ENCODE results near the gene PVRIG. TPM values are rescaled to one million over a fixed set of nuclear protein-coding genes. Genes with fewer than 3 reads are reported as not detected.
"Not testable (repeated sequence)": the region's sequence is repeated elsewhere in the genome, so short reads cannot be mapped to it uniquely, and the experiment has no call there.

Gene PVRIG
- total RNA-seq: 30.5 and 31.2 TPM in 2 replicates

DNA sequence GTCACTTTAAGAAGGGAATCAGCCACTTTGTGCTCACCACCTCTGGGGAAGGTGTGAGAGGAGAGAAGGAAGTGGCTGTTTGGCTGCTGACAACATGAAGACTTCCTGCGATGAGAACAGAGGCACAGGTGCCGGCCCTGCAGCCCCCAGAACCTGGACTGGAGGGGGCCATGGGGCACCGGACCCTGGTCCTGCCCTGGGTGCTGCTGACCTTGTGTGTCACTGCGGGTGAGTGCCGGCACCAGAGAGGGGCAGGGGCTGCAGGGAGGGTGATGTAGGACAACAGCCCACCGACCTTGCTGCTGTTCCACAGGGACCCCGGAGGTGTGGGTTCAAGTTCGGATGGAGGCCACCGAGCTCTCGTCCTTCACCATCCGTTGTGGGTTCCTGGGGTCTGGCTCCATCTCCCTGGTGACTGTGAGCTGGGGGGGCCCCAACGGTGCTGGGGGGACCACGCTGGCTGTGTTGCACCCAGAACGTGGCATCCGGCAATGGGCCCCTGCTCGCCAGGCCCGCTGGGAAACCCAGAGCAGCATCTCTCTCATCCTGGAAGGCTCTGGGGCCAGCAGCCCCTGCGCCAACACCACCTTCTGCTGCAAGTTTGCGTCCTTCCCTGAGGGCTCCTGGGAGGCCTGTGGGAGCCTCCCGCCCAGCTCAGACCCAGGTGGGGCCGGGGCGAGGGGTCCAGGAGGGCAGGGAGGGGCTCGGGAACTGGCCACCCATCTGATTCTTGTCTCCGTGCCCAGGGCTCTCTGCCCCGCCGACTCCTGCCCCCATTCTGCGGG is at the start of gene PVRIG:
Gene PVRIG (plus strand): TSS at position 149 of the 785 bp plus-strand sequence. CDS start 22 bp downstream, at position 171.
- Mint-ChIP-seq H3K36me3 (ENCODE audit: low read depth) (peaks cover 36% of the 10 kb centered on the region), H3K4me1 (ENCODE audit: low read depth) (peaks cover 66% of the 10 kb centered on the region), H3K4me3 (peak within 1 kb of the TSS; percentile 96), H3K27ac (peak within 1 kb of the TSS; percentile 99)
- intact Hi-C loops (cut with micrococcal nuclease): loop anchor here (2.0 to 5.0 kb wide), 3 partner anchors 52 to 177 kb away; no protein-coding TSS in a partner anchor
- not testable (repeated sequence) for H3K27me3 Mint-ChIP-seq (ENCODE audit: insufficient read depth); H3K9me3 Mint-ChIP-seq
- peak; percentile 24 for DNase-seq (ENCODE audit: low spot score)

DNA sequence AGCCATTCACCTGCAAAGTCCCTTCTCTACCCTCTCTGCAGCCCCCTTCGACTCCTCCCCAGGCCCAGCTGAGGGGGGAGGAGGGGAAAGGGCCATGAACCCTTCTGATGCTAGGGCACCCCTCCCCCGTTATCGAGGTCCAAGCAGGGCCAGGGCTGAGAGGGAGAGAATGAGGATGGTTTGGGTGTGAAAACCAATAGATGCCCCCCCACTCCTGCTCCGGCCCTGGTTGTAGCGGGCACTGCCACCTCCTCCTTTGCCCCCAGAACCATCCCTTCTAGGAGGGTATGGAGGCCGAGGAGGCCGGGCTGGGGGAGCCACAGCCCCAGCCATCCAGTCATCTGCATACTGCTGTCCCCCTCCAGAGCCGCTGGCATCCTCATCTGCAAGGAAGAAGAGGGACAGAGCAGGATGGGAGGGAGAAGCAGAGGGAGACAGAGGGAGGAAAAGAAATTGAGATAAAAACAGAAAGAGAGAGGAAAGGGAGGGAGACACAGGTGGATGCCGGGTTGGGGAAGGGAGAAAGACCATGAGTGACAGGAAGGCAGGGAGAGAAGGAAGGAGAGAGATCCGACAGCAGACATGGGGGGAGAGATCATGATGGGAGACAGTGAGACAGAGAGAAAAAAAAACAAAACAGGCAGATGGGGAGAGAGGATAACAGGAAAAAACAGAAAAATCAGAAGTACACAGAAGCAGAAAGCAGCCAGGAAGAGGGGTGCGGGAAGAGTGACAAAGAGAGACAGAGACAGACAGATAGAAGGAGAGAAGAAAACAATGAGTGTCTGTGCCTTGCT is 49.5 kb upstream of the PVRIG start:
- no peak for DNase-seq (ENCODE audit: low spot score)
- H3K36me3 Mint-ChIP-seq (ENCODE audit: low read depth): peaks cover 2% of the 10 kb centered on the region
- intact Hi-C loops (cut with micrococcal nuclease): no loop called here
- peak overlapping the region; percentile 35 for H3K27ac Mint-ChIP-seq
- H3K4me3 Mint-ChIP-seq: peak overlapping the region; percentile 76
- no peaks in the 10 kb centered on the region for H3K9me3 Mint-ChIP-seq
- peaks cover 66% of the 10 kb centered on the region for H3K4me1 Mint-ChIP-seq (ENCODE audit: low read depth)
- peaks cover 34% of the 10 kb centered on the region for H3K27me3 Mint-ChIP-seq (ENCODE audit: insufficient read depth)

DNA sequence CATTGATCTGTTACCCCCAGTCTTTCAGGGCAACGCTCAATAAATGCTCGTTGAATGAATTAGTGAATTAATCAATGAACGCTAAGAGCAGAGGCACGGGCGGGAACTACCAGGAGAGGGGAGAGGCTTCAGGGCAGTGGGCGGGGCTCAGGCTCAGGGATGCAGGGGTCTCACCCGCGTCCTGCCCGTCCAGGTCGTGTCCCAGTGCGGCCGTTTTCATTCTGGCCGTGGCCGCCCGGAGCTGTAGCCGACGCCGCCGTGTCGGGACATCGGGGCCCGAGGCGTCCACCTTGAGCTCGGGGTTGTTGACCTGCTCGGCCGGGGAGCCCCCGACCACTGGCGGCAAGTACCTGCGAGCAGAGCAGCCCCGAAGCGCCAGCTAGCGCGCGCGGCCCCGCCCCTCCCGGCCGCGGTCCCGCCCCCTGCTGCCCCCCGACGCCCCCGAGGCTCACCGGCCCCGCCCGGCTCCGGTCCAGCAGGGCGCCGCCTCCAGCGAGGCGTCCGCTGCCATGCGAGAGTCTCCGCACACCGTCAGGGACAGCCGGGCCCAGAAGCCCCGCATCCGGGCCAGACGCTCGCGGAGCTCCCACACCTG is 48.6 kb upstream of the PVRIG start:
- Mint-ChIP-seq H3K36me3 (ENCODE audit: low read depth) (peaks cover 2% of the 10 kb centered on the region), H3K4me3 (peak overlapping the region; percentile 76), H3K27ac (no peak overlapping the region), H3K9me3 (no peaks in the 10 kb centered on the region), H3K27me3 (ENCODE audit: insufficient read depth) (peaks cover 36% of the 10 kb centered on the region), H3K4me1 (ENCODE audit: low read depth) (peaks cover 67% of the 10 kb centered on the region)
- no peak for DNase-seq (ENCODE audit: low spot score)
- intact Hi-C loops (cut with micrococcal nuclease): no loop called here

DNA sequence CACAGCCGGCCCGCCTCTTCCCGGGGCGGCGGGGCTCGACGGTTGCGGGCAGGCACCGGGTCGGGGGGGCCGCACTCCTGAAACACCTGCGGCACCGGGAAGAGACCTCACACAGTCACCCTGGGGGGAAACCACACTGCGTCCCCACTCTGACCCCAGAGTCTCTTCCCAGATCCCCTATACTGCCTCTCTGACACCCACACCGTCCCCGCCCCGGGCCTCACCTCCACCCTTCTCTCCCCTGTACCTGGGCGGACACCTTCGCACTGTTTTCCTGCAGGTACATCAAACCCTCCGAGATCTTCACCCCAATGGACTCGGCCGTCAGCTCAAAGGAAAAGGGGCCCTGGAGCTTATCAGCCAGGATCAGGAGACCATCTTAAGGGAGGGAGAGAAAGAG is 47.9 kb upstream of the PVRIG start:
- DNase-seq (ENCODE audit: low spot score): no peak

DNA sequence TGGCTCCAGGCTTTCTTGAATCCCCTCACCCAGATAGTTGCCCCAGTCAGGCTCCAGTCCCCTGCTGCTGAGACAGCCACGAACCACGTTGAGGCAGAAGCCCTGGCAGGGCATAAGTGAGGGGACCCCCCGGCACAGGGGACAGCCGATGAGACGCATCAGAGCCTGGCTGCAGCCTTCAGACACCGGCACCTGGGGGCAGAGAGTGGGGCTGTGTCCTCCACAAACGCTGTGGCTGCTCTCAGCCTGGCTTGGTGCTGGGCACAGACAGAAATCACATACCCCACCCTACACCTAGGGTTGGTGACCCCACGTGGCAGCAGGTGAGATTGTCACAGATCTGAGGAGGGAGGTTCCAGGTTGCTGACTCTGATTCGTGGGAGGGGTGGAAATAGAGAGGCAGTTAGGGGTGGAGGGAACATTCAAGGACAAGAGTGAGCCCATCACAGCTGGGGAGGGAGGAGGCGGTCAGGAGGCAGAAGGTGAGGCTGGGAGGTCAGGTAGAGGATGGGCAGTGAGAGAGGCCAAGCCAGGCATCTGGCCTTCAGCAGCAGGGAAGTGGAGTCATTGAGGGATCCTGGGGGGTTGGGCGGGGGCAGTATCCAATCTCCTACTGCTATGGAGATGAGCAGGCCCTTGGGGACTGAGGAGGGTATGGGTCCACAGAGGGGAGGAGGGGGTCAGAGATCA is 45.8 kb upstream of the PVRIG start:
- Mint-ChIP-seq H3K9me3 (no peaks in the 10 kb centered on the region), H3K4me1 (ENCODE audit: low read depth) (peaks cover 47% of the 10 kb centered on the region), H3K27me3 (ENCODE audit: insufficient read depth) (peaks cover 29% of the 10 kb centered on the region), H3K4me3 (no peak overlapping the region), H3K27ac (no peak overlapping the region), H3K36me3 (ENCODE audit: low read depth) (peaks cover 2% of the 10 kb centered on the region)
- intact Hi-C loops (cut with micrococcal nuclease): no loop called here
- no peak for DNase-seq (ENCODE audit: low spot score)

More for the DNA sequence above, 47.9 kb upstream of the PVRIG start:
- Mint-ChIP-seq H3K36me3 (ENCODE audit: low read depth) (peaks cover 2% of the 10 kb centered on the region), H3K4me1 (ENCODE audit: low read depth) (peaks cover 67% of the 10 kb centered on the region), H3K27me3 (ENCODE audit: insufficient read depth) (peaks cover 35% of the 10 kb centered on the region), H3K4me3 (peak overlapping the region; percentile 71), H3K9me3 (no peaks in the 10 kb centered on the region), H3K27ac (no peak overlapping the region)
- intact Hi-C loops (cut with micrococcal nuclease): no loop called here

DNA sequence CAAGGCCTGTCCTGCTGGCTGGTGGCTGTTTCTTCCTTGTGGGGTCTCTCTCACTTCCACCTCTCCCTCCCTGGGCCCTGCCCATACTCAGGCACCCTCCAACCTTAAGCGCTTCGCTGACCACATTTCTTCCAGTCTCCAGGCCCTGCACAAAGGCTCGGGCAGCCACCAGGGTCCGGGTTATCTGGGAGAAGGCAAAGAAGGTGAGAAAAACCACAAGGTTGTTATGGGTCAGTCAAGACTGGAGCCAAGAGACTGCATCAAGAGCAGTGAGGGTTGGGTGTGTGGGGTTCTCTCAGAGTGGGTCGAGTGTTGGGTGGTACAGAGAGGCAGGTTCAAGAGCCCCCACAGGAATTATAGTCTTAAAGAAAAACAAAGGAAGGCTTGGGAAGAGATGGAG is 45.2 kb upstream of the PVRIG start:
- no peaks in the 10 kb centered on the region for H3K9me3 Mint-ChIP-seq
- no peak overlapping the region for H3K27ac Mint-ChIP-seq
- peaks cover 40% of the 10 kb centered on the region for H3K4me1 Mint-ChIP-seq (ENCODE audit: low read depth)
- peaks cover 27% of the 10 kb centered on the region for H3K27me3 Mint-ChIP-seq (ENCODE audit: insufficient read depth)
- no peak overlapping the region for H3K4me3 Mint-ChIP-seq
- H3K36me3 Mint-ChIP-seq (ENCODE audit: low read depth): peaks cover 2% of the 10 kb centered on the region
- intact Hi-C loops (cut with micrococcal nuclease): no loop called here
- DNase-seq (ENCODE audit: low spot score): no peak

DNA sequence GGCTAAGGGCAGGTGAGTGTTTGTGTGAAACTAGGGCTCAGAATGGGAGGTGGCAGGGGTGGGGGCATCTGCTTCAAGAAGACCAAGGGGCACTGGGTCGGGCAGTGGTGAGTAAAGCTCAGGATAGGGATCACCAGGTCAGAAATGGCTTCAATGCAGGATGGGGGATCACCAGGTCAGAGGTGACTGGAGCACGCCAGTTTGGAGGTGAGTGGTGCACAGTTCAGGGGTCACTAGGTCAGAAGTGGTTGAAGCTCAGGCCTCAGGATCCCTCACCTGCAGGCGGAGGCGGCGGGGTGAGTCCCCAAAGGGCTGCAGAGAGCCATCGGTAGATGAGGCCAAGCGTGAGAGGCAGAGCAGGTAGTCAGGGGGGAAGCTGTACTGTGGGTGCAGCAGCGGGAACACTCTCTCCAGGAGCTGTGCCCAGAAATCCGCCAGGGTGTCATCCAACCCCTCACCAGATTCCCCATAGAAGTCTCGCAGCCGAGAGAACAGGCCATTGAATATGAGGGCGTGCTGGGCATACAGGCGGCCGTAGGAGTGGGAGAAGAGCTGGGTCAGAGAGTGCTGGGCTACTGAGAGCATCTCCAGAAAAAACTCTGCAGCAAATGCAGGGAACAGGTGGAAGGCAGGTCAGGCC is 44.3 kb upstream of the PVRIG start:
- intact Hi-C loops (cut with micrococcal nuclease): no loop called here
- H3K4me1 Mint-ChIP-seq (ENCODE audit: low read depth): peaks cover 37% of the 10 kb centered on the region
- H3K27ac Mint-ChIP-seq: no peak overlapping the region
- H3K9me3 Mint-ChIP-seq: no peaks in the 10 kb centered on the region
- H3K4me3 Mint-ChIP-seq: peak overlapping the region; percentile 71
- H3K36me3 Mint-ChIP-seq (ENCODE audit: low read depth): peaks cover 2% of the 10 kb centered on the region
- H3K27me3 Mint-ChIP-seq (ENCODE audit: insufficient read depth): peaks cover 25% of the 10 kb centered on the region
- no peak for DNase-seq (ENCODE audit: low spot score)

DNA sequence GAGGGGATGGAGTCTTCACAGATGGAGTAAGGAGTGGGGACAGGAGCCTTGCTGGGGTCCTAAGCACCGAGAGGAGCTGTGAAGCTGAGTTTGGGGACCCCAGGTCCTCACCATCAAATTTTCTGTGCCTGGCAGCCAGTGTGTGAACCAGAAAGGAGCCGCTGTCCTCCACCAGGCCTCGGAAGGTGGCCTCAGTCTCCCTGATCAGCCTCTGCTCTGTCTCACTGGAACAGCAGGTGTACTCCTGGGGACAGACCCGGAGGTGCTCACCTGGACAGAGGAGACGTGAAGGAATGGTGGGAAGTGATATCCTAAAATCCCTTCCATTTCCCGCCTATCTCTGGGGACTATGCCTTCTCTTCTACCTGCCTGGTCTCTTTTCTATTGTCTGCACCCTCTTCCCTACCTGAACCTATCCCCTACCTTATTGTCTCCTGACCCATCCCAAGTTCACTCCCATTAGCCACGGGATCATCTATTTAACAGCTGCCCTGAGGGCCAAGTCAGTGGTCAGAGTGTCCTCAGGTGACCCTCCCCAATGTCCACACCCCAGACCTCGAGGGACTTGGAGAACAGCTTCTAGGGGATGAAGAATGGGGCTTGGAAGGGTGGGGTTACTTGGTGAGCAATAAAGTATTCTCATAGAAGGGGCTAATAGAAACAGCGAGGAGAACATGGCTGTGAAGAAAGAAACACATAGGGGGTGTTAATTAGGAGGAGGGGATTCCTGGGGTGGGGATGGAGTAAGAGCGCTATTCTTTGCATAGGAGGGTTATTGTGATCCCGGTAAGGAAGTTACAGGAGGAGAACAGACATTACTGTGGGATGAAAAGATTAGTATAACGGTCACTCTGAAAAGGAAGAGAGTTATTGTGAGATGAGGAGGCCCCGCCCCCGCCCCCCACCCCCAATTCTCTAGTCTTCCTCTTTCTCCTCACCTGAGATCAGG is 43.4 kb upstream of the PVRIG start:
- Mint-ChIP-seq H3K9me3 (no peaks in the 10 kb centered on the region), H3K27me3 (ENCODE audit: insufficient read depth) (peaks cover 19% of the 10 kb centered on the region), H3K4me3 (peak overlapping the region; percentile 82), H3K36me3 (ENCODE audit: low read depth) (peaks cover 2% of the 10 kb centered on the region), H3K27ac (no peak overlapping the region), H3K4me1 (ENCODE audit: low read depth) (peaks cover 41% of the 10 kb centered on the region)
- no peak for DNase-seq (ENCODE audit: low spot score)
- intact Hi-C loops (cut with micrococcal nuclease): loop anchor here (1.0 kb wide), 7 partner anchors 8 to 253 kb away; partner anchors contain the start of genes GAL3ST4, LAMTOR4, MEPCE and TRAPPC14

DNA sequence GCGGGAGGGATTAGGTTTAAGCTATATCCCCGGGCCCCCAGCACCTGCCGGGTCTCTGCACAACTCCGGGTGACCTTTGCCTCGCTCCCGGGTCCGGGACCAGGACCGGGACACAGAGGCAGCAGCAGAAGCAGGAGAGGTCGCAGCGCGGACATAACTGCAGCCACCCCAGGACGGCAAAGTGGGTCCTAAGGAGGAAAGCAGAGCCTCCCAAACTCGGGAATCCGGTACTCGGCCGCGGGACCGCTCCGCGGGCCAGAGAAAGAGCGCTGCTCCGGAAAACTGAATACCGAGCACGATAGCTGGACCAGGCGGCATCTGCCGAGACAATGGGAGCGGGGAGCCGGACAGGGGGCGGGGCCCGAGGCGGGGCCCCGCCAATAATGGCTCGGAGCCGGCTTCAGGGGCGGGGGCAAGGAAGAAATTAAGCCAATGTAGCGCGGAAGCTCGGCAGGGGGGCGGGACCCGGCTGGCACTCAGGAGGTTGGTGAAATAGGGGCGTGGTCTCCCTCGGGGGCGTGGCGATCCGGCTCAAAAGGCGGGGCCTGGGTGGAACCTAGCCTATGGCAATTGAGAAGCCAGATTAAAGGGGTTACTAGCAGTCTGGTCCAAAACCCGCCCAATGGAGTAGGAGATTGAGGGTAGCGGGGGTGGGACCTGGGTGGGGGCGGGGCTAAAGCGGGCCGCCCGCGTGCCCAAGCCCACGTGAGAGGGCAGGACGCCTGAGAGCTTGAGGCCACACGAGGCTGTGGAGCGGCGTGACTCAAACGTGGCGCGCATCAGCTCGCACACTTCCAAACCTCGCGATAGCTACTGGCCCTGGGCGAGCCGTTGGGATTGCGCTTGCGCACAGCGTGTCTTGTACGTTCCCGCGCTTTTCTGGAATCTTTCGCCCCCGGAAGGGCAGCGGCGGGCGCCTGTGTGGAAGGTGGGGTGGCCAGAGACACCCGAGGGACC is 42.4 kb upstream of the PVRIG start, which contains the start of the genes GPC2 and STAG3:
Gene GPC2 (minus strand): TSS at position 337 of the 957 bp plus-strand sequence. CDS start 182 bp downstream, at position 155.
Gene STAG3 (plus strand): TSS at position 874 of the 957 bp plus-strand sequence. CDS start 2,639 bp downstream, outside the sequence.
- Mint-ChIP-seq H3K4me1 (ENCODE audit: low read depth) (peaks cover 46% of the 10 kb centered on the region), H3K4me3 (peak within 1 kb of the TSS; percentile 82), H3K9me3 (no peaks in the 10 kb centered on the region), H3K27ac (peak within 1 kb of the TSS; percentile 83), H3K36me3 (ENCODE audit: low read depth) (no peaks in the 10 kb centered on the region), H3K27me3 (ENCODE audit: insufficient read depth) (peaks cover 15% of the 10 kb centered on the region)
- DNase-seq (ENCODE audit: low spot score): peak; percentile 97
- intact Hi-C loops (cut with micrococcal nuclease): loop anchor here (1.0 kb wide), 7 partner anchors 9 to 252 kb away; partner anchors contain the start of genes GAL3ST4, LAMTOR4, MEPCE and TRAPPC14

DNA sequence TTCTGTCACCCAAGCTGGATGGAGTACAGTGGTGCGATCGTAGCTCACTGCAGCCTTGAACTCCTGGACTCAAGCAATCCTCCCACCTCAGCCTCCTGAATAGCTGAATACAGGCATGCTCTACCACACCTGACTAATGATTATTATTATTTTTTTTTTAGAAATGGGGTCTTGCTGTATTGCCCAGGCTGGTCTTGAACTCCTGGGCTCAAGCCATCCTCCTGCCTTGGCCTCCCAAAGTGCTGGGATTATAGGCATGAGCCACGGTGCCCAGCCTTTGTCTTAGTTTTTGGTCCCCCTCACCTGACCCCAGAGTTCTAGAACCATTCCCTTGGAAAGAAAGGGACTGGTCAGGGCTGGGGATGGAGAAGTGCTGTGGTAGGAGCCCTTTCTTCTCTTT is 39.7 kb upstream of the PVRIG start:
- DNase-seq (ENCODE audit: low spot score); H3K36me3 Mint-ChIP-seq (ENCODE audit: low read depth); H3K27me3 Mint-ChIP-seq (ENCODE audit: insufficient read depth); H3K9me3 Mint-ChIP-seq: not testable (repeated sequence)
- Mint-ChIP-seq H3K4me3 (peak overlapping the region; percentile 31), H3K27ac (peak overlapping the region; percentile 69), H3K4me1 (ENCODE audit: low read depth) (peaks cover 46% of the 10 kb centered on the region)
- intact Hi-C loops (cut with micrococcal nuclease): loop anchor here (1.0 kb wide), 1 partner anchor 31 kb away; no protein-coding TSS in a partner anchor

Measured in activated T-helper 1 cell treated with anti-CD3 and anti-CD28 coated beads, Interleukin-12 subunit alpha, Interleukin-12 subunit beta, Interleukin-2, Interleukin-4 antibody, amounts not matched to agents 30 ng/mL and 10 ng/mL and 1 ng/mL, durations not matched to agents 14 hours and 24 hours and 36 hours (primary cell).